HFF-Myc (cell line): ENCODE results near the gene PNLIP.

Experiments
- DNase-seq: peaks from one replicate; pipeline ENCODE4 v3.0.0-alpha.2; 2011; ENCODE audit warnings: low read depth; ENCODE audit errors: extremely low read depth
- H3K4me3 ChIP-seq: replicated peaks from 2 replicates; pipeline ENCODE4 v1.5.1; 2011; ENCODE audit warnings: low read depth, mild to moderate bottlenecking, control low read depth, low read length
- TF ChIP-seq, protein P1 (sequence below): IDR thresholded peaks from 2 replicates; pipeline ENCODE4 v1.5.1; 2012; ENCODE audit warnings: mild to moderate bottlenecking, low read depth, low read length, control low read depth; ENCODE audit errors: missing control alignments

Gene PNLIP

DNA sequence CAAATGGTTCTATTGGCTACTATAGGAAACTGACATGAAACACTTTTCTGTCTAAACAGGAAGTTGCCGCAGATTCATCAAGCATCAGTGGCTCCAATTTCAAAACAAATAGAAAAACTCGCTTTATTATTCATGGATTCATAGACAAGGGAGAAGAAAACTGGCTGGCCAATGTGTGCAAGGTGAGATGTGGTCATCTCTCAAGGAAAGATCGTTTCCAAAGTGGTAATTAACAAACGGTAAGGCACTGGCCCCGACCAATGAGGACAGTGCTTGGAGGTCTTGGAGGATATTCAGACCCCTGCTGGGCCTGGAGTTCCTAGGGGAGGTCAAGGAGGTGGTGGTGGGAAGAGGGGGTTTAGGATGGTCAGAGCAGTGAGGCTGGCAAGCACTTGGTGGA, 2.6 kb downstream of the PNLIP start:
- TF ChIP-seq, protein P1, sequence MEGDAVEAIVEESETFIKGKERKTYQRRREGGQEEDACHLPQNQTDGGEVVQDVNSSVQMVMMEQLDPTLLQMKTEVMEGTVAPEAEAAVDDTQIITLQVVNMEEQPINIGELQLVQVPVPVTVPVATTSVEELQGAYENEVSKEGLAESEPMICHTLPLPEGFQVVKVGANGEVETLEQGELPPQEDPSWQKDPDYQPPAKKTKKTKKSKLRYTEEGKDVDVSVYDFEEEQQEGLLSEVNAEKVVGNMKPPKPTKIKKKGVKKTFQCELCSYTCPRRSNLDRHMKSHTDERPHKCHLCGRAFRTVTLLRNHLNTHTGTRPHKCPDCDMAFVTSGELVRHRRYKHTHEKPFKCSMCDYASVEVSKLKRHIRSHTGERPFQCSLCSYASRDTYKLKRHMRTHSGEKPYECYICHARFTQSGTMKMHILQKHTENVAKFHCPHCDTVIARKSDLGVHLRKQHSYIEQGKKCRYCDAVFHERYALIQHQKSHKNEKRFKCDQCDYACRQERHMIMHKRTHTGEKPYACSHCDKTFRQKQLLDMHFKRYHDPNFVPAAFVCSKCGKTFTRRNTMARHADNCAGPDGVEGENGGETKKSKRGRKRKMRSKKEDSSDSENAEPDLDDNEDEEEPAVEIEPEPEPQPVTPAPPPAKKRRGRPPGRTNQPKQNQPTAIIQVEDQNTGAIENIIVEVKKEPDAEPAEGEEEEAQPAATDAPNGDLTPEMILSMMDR, result no peak
- DNase-seq, result no peak
- no peak overlapping the region for H3K4me3 ChIP-seq

DNA sequence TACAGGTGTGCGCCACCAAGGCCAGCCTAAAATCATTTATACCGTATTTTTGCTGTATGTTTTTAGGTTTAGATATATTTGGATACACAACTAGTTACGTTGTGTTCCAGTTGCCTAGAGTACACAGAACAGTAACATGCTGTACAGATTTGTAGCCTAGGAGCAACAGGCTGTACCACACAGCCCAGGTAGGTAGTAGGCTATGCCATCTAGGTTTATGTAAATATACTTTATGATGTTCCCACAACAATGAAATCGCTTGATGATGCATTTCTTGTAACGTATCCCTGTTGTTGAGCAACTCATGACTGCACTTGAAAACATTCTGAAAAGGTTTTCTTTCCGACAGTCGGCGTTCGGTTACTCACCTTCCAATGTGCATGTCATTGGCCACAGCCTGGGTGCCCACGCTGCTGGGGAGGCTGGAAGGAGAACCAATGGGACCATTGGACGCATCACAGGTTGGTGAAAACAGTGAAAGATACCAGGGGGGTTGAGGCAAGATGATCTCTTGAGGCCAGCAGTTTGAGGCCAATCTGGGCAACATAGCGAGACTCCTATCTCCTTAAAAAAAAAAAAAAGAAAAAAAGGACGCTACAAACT, 7.7 kb downstream of the PNLIP start:
- no peak overlapping the region for H3K4me3 ChIP-seq
- DNase-seq, result no peak
- TF ChIP-seq, protein P1, result no peak

DNA sequence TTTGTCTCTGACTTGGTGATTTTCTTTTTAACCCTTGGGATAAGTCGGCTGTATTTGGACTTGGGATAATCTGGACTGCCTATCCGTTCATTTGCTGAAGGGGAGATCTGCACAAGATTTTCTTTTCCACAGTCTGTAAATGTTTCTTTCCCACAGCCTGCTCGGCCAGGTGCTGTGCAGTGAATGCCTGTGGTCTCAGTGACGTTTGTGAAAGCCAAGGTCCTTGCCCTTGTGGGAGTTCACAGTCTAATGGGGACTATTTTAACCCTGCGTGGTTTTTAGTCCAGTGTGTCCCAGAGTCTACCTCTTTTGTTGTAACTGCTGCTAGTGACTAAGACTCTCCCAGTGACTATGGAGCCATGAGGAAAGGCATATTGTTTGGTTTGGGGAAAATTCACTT, 8.9 kb downstream of the PNLIP start:
- TF ChIP-seq, protein P1, result no peak
- no peak for DNase-seq
- no peak overlapping the region for H3K4me3 ChIP-seq

DNA sequence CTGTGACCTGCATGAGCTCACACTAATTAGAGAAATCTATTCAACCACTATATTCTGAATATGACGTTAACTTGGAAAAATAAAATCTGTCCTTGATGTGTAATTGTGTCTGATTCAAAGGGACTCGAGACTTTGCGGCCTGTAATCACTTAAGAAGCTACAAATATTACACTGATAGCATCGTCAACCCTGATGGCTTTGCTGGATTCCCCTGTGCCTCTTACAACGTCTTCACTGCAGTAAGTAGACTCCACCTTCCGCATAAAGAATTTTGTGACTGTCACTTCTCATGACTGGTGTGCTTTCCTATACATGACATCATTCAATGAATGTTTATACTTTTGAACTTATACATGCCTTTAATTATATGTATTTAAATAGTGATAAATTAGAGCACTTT, 10.1 kb downstream of the PNLIP start:
- H3K4me3 ChIP-seq, result no peak overlapping the region
- TF ChIP-seq, protein P1, result no peak
- DNase-seq, result no peak

DNA sequence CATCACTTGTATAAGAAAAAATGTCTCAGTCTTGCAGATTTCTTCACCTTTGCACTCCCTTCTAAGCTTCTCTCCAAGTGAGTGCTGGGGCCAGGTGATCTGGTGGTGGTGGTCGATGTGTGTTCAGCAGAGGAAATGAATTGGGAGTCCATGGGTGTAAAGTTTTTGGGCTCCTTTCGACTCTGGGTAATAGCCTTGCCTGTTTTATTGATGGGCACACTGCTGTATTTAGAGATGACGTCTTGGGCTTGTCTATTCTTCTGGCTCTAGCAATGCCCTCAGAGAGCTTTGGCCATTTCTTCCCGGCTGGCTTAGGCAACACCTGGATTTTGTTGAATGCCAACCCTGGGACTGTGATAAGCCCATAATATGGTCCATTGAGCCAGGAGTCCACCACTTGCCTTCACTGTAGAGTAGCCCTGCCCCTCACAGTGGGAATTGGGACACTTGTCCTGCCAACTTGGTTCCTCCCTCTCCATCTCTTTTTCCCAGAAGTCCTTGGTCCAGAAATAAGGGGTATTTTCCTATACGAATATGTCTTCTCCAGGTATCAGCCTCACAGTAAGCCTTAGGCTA, 11.7 kb downstream of the PNLIP start:
- H3K4me3 ChIP-seq, result no peak overlapping the region
- TF ChIP-seq, protein P1, result no peak
- DNase-seq, result no peak

DNA sequence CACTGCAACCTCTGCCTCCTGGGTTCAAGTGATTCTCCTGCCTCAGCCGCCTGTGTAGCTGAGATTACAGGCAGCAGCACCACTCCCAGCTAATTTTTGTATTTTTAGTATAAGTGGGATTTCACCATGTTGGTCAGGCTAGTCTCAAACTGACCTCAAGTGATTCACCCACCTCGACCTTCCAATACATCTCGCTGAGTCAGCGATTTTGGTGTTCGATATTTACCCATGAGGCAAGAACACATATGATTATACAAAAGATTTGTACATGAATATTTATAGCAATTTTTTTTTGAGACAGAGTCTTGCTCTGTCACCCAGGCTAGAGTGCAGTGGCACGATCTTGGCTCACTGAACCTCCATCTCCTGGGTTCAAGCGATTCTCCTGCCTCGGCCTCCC, 19.8 kb downstream of the PNLIP start:
- TF ChIP-seq, protein P1, result no peak
- no peak for DNase-seq
- no peak overlapping the region for H3K4me3 ChIP-seq

DNA sequence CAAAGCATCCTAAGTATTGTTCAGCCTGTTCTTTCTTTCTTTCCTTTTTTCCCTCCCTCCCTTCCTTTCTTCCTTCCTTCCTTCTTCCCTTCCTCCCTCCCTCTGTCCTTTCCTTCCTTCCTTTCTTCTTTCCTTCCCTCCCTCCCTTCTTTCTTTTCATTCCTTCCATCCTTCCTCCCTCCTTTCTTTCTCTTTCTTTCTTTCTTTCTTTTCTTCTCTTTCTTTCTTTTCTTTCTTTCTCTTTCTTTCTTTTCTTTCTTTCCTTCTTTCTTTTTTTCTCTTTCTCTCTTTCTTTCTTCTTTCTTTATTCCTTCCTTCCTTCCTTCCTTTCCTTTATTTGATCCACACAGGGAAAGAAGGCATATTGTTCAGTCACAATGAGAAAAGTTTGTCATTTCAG, 21.2 kb downstream of the PNLIP start:
- H3K4me3 ChIP-seq, result no peak overlapping the region
- DNase-seq, result no peak
- TF ChIP-seq, protein P1, result no peak
